Measurements from ENCODE around the gene PDLIM3.
"Not testable (repeated sequence)": the region's sequence is repeated elsewhere in the genome, so short reads cannot be mapped to it uniquely, and the experiment has no call there.

The PDLIM3 gene

DNA sequence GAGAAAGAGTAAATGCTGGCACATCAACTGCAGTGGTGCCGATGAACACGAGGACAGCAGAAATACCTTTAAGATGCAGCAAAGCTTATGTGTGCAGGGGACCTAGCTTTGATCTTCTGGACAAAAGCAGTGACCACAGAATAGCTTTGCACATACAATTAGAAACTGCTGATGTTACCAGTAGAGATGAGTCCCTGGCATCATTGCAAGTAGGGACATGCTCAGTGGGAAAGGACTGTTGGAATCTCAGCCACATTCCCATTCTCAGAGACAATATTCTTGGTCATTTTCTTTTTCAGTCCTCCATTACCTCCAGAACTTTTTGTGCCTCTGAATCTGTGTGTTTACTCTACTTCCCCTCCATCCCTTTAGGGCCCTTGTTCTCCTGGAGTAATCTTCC lies 16.9 kb upstream of the PDLIM3 start:
- no peak for DNase-seq

GRCh38 chr4:185550933-185551332 lies 15.6 kb upstream of the PDLIM3 start:
- DNase-seq, result no peak

- DNase-seq, result no peak
These were observed 13.9 kb upstream of the PDLIM3 start for GRCh38 chr4:185549095-185549639.

DNA sequence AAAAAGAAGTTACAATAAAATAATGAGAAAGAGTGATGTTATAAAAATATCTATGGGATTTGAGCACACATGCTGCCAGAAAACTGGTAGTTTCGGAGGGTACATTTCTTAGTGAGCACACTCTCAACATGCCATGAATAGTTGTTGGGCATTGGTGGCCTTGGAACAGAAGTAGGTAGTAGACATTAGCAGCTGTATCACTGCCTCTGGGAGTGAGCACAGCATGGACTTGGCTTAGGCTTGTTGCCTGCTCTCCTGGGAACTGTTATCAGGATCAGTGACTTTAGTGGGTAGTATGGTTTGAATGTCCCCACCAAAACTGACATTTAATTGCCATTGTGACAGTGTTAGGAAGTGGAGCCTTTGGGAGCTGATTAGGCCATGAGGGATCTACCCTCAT lies 13.3 kb upstream of the PDLIM3 start:
- no peak for DNase-seq

GRCh38 chr4:185546335-185546734 lies 11.0 kb upstream of the PDLIM3 start:
- no peak for DNase-seq

GRCh38 chr4:185542626-185543315 lies 7.5 kb upstream of the PDLIM3 start:
- no peak for DNase-seq

- DNase-seq, result no peak
These were observed 6.0 kb upstream of the PDLIM3 start for GRCh38 chr4:185541251-185541727.

DNA sequence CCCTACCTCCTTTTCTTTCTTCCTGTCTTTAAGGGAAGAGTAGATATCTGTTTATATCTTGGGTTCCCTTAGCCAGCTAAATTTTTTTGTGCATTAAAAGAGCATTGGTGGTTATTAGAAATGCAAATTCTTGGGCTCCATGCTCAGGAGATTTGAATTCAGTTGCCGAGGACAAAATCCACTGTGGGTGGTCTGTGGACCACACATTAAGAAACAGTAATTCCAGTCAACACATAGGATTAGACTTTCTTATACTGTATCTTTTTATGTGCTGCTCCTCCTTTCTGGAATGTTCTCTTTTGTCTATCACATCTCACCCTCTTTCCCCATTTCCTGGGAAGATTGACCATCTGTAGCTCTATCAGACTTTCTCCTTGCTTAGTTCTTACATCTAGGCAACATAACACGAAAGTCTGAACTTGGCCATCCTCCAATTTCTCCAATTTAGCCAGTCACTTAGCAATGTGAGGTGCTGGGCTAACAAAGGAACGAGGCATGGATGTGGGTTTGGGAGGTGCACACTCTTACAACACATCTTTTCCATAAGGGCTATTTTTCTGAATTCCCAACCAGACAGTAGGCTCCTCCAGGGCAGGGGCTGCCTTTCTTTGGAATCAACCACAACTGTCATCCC lies 5.3 kb upstream of the PDLIM3 start:
- no peak for DNase-seq

DNA sequence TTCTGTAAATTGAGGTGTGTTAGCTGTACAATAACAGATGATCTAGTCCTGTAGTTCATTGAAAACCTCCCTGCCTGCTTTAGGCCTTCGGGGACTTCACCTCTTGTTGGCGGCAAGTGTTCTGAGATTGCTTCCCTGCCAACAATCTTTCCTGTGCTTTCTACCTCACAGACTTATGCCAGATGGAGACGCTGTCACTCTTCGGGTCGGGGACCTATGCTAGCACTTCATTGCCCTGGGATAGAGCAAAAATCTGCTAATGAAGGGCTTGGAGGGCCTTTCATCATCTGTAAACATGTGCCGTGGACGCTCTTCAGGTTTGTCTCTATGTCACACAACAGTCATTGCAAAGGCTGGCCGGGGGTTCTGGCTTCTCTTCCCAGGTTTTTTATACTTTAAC lies 4.7 kb upstream of the PDLIM3 start:
- DNase-seq, result no peak

DNA sequence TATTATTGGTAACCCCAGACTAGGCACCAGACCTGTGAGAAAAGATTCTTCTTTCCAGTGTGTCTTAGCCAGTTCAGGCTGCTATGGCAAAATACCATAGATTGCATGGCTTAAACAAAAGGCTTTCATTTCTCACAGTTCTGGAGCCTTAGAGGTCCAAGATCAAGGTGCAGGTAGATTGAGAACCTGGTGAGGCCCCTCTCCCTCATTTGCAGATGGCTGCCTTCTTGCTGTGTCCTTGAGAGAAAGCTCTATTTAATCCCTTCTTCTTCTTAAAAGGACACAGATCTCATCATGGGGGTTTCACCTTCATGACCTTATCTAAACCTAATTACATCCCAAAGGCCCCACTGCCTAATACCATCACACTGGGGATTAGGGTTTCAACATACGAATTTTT lies 3.5 kb upstream of the PDLIM3 start:
- no peak for DNase-seq

DNA sequence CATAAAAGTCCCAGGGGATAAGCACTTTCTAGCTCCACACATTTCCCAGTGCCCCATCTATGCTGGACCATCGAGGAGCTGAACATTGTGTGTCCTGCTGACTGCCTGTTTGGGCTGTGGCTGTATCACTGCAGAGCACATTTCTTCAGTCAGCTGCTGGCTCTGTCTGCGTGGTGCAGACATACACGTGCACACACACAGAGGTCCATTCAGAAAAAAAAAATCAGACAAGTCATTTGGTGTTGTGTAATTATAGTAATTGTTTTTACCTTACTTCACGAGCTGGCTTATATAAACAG lies 1.1 kb upstream of the PDLIM3 start:
- no peak for DNase-seq

DNA sequence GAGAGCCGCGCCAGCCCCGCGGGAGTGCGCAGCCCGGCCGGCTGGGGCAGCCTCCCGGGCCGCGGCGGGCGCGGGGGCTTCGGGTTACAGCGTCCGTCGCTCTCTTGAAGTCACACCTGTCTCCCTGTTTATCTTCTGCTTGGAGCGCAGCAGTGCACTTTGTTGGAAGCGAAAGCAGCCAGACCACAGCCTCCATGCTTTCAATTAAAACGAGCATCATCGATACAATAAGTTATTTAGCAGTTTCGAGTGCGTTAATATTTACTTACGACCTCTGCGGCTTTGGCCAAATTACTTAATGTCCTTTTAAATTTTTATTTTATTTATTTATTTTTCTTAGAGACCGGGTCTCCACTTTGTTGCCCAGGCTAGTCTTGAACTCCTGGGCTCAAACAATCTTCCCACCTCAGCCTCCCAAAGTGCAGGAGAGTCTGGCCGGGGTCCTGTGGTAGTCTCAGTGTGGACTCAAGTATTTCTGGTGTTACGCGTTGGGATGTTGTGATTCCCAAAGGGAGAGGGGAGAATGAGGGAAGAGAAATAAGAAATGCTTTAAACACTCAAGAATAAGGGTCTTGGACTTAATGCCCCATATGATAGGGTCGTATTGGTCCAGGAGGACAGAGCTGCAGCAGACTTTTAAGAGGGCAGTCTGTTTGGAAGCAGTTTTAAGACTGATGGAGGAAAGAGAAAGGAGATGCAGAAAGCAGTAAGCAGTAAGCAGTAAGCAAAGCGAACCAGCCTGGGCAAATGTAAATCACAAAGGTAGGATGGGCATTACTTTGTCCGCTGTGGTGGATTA lies 504 bp upstream of the PDLIM3 start:
- no peak for DNase-seq

GRCh38 chr4:185534511-185534865 lies 819 bp downstream of the PDLIM3 start:
- DNase-seq, result no peak

DNA sequence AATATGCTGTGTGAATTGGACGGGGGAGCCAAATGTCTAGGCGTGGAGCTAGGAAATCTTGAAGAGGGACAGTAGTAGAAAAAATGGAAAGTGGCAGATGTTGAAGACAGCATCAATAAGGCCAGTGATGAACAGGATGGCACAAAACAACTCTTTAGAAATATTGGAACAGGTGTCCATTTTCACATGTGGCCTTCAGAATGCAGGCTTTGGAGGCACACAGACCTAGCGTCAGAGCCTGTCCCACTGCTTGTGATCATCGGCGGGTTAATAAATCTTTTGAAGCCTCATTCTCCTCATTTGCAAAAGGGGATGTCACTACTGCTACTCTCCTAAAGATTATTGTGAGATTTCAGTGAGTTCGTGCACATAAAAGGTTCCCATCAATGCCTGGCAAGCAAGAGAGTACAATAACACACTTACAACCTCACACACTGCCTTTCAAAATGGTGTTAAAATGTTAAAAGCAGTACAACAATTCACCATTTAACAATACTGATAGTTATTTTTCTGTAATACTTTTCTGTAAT lies 2.4 kb downstream of the PDLIM3 start:
- DNase-seq, result no peak

GRCh38 chr4:185532293-185532692 lies 3.0 kb downstream of the PDLIM3 start:
- no peak for DNase-seq

GRCh38 chr4:185531654-185532053 lies 3.7 kb downstream of the PDLIM3 start:
- DNase-seq, result not testable (repeated sequence)

DNA sequence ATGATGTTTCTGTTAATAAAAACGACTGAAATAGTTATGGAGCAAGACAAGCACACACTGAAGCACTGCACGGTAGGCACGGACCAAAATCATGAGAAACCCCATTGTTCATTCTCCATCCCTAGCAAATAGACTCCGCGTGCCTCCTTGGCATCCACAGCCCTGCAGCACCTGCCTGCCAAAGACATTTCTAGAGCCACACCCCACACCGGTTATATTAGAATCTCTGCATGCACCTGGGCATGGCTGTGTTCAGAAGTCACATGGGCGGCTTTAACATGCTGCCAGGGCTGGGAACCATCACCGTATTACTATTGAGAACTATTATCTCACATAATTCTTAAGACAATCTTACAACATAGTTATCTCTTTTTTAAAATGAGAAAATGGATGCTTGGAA lies 5.9 kb downstream of the PDLIM3 start:
- no peak for DNase-seq

DNA sequence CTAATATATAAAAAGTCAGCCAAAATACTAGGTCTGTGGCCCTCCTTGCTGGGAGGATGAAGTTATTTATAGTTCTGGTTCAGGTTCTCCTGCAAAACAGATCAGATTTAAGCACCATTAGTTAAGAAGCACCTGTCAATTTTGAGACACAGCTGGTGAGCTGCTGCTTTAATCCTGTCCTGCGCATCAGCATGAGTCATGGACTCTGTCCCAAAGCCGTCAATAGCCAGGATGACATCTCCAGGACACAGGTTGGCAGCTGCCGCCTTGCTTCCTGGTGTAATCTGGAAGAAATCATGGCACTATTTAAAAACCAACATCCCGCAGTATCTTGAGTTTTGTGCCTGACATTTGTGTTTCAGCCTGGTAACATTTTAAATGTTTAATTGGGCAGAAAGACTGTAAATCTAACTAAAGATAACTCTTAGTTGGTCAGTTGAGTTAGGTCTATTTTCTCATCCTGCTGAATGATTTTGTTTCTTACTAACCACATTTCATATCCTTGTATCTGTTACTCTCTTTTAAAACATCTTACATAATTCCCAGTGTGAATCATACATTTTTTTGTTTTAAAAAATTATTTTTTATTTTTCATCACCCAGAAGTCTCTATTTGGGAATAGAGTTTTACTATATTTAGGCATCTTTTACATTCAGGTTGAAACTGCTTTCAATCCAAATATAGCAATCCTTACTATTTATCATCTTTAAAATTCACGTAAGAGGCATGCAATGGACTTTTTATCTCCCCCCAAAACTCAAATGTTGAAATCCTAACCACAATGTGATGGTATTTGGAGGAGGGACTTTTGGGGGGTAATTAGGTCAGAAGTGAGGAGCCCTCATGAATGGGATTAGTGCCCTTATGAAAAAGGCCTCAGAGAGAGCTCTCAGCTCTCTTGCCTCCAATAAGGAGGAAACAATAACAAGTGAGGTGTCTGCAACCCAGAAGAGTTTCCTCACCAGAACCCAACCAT lies 10.1 kb downstream of the PDLIM3 start:
- no peak for DNase-seq

DNA sequence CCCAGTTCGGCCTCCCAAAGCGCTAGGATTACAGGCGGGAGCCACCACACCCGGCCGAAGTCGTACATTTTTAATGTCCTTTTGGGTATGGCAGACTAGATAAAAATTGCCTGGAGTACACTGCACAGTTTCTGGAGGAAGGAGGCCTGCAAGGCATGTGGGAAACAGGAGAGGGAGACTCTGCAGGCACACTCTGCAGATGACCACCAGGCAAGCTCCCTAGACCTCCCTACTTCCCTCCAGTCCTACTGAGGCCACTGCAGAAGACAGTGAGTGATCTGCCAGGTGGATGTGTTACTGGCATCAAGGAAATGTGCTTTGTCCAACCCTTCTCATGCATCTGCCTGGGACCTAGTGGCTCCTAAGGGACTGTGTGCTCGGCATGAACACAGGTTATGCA lies 11.4 kb downstream of the PDLIM3 start:
- no peak for DNase-seq

GRCh38 chr4:185522451-185522850 lies 12.9 kb downstream of the PDLIM3 start:
- no peak for DNase-seq

GRCh38 chr4:185520119-185520518 lies 15.2 kb downstream of the PDLIM3 start:
- DNase-seq, result no peak

- no peak for DNase-seq
These were observed 16.8 kb downstream of the PDLIM3 start for GRCh38 chr4:185518494-185518893.

GRCh38 chr4:185518069-185518468 lies 17.2 kb downstream of the PDLIM3 start:
- no peak for DNase-seq
